ENCODE measurements around the gene TEX19.

The TEX19 gene

DNA sequence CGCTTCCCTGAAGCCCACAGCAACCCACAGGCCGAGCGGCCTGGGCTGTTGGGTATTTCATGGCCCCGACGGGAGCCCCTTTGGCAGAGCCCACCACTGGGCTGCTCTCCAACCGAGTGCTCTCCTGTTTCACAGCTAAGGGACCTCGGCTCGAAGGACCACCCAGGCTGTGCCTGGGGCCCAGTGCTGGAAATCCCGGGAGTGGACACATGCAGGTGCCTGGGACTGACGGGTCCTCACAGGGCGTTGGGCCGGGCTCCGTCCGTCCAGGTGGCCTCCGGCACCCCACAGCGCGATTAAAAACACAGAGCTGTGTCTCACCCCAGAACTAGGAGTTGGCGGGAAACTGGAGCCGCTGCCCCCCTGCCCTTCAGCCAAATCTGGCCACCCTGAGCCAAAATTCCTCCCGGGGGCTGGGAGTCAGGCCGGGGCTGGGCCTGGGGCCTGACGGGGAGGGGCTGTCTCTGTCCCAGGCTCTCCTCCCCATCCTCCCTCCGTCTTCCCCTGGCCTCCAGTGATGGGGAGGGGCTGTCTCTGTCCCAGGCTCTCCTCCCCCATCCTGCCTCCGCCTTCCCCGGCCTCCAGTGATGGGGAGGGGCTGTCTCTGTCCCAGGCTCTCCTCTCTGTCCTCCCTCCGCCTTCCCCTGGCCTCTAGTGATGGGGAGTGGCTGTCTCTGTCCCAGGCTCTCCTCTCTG lies 26.7 kb downstream of the TEX19 start:
- Histone ChIP-seq H3K27me3 (ENCODE audit: insufficient read depth, poor library complexity, severe bottlenecking) (no peaks in the 10 kb centered on the region), H3K27ac (replicated peaks) (no peak overlapping the region), H3K4me3 (replicated peaks; ENCODE audit: insufficient read depth, low read length) (no peak overlapping the region)
- no peak for DNase-seq (ENCODE audit: low read depth in 1 of 2, low spot score in 1 of 2)
- TF ChIP-seq, protein P1, sequence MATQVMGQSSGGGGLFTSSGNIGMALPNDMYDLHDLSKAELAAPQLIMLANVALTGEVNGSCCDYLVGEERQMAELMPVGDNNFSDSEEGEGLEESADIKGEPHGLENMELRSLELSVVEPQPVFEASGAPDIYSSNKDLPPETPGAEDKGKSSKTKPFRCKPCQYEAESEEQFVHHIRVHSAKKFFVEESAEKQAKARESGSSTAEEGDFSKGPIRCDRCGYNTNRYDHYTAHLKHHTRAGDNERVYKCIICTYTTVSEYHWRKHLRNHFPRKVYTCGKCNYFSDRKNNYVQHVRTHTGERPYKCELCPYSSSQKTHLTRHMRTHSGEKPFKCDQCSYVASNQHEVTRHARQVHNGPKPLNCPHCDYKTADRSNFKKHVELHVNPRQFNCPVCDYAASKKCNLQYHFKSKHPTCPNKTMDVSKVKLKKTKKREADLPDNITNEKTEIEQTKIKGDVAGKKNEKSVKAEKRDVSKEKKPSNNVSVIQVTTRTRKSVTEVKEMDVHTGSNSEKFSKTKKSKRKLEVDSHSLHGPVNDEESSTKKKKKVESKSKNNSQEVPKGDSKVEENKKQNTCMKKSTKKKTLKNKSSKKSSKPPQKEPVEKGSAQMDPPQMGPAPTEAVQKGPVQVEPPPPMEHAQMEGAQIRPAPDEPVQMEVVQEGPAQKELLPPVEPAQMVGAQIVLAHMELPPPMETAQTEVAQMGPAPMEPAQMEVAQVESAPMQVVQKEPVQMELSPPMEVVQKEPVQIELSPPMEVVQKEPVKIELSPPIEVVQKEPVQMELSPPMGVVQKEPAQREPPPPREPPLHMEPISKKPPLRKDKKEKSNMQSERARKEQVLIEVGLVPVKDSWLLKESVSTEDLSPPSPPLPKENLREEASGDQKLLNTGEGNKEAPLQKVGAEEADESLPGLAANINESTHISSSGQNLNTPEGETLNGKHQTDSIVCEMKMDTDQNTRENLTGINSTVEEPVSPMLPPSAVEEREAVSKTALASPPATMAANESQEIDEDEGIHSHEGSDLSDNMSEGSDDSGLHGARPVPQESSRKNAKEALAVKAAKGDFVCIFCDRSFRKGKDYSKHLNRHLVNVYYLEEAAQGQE (IDR thresholded peaks at IDR 0.05; ENCODE audit: insufficient replicate concordance, low read depth) = no peak
- TF ChIP-seq, protein P2, sequence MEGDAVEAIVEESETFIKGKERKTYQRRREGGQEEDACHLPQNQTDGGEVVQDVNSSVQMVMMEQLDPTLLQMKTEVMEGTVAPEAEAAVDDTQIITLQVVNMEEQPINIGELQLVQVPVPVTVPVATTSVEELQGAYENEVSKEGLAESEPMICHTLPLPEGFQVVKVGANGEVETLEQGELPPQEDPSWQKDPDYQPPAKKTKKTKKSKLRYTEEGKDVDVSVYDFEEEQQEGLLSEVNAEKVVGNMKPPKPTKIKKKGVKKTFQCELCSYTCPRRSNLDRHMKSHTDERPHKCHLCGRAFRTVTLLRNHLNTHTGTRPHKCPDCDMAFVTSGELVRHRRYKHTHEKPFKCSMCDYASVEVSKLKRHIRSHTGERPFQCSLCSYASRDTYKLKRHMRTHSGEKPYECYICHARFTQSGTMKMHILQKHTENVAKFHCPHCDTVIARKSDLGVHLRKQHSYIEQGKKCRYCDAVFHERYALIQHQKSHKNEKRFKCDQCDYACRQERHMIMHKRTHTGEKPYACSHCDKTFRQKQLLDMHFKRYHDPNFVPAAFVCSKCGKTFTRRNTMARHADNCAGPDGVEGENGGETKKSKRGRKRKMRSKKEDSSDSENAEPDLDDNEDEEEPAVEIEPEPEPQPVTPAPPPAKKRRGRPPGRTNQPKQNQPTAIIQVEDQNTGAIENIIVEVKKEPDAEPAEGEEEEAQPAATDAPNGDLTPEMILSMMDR (IDR thresholded peaks at IDR 0.05; ENCODE audit: insufficient read depth, low read length) = no peak
- no peak for TF ChIP-seq SPI1 (IDR thresholded peaks at IDR 0.05; ENCODE audit: borderline replicate concordance, low read depth)

- TF ChIP-seq POLR2AphosphoS5 (IDR thresholded peaks at IDR 0.05; ENCODE audit: low read depth) = no peak
- TF ChIP-seq, protein P1 (IDR thresholded peaks at IDR 0.05; ENCODE audit: insufficient replicate concordance, low read depth) = no peak
- no peak for TF ChIP-seq GABPA (IDR thresholded peaks at IDR 0.05; ENCODE audit: low read depth)
- TF ChIP-seq SPI1 (IDR thresholded peaks at IDR 0.05; ENCODE audit: borderline replicate concordance, low read depth) = no peak
- TF ChIP-seq, protein P2 (IDR thresholded peaks at IDR 0.05; ENCODE audit: insufficient read depth, low read length) = no peak
- DNase-seq (ENCODE audit: low read depth in 1 of 2, low spot score in 1 of 2) = no peak
- Histone ChIP-seq H3K27ac (replicated peaks) (no peak overlapping the region), H3K27me3 (ENCODE audit: insufficient read depth, poor library complexity, severe bottlenecking) (no peaks in the 10 kb centered on the region), H3K4me3 (replicated peaks; ENCODE audit: insufficient read depth, low read length) (no peak overlapping the region)
Measured at GRCh38 chr17:82386255-82386831, 27.3 kb downstream of the TEX19 start.

- peak in 1 of 2 experiments; percentile 30 for DNase-seq (ENCODE audit: low read depth in 1 of 2, low spot score in 1 of 2)
- TF ChIP-seq, protein P2 (IDR thresholded peaks at IDR 0.05; ENCODE audit: insufficient read depth, low read length) = no peak
- TF ChIP-seq, protein P1 (IDR thresholded peaks at IDR 0.05; ENCODE audit: insufficient replicate concordance, low read depth) = no peak
- peak; percentile 45; the same call in 1 of the 2 replicates for TF ChIP-seq SPI1 (IDR thresholded peaks at IDR 0.05; ENCODE audit: borderline replicate concordance, low read depth)
- H3K27me3 ChIP-seq (ENCODE audit: insufficient read depth, poor library complexity, severe bottlenecking) = no peaks in the 10 kb centered on the region
- no peak overlapping the region for H3K4me3 ChIP-seq (replicated peaks; ENCODE audit: insufficient read depth, low read length)
- H3K27ac ChIP-seq (replicated peaks) = no peak overlapping the region
Measured at GRCh38 chr17:82386881-82387704, 28.0 kb downstream of the TEX19 start.

Data from HL-60 (cell line).